ENCODE measurements around the gene GAD1. TPM values are rescaled to one million over a fixed set of nuclear protein-coding genes. Genes with fewer than 3 reads are reported as not detected.

GAD1 gene
- total RNA-seq, 3 donors from 2014 or later = 1.6 to 2.6 (median 2.5) TPM

DNA sequence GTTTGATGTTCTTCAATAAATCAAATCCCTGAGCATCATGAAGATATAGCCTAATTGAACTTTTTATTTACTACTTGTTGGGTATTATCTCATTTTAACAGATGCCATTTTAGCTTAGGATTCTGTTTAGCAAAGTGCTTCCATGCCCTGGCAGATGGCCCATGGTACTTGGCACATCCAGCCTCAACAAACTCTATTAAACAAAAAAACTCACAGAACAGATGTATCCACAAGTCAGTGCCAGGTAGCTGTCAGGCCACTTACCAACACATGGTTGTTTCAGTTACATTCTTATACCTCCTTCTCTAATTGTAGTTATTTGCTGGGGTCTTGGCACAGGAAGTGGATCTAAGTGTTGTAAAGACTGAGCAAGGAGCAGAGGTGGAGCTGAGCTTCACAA, 29.6 kb downstream of the GAD1 start:
- ATAC-seq = no peak
- Mint-ChIP-seq H3K36me3 (ENCODE audit: insufficient read depth) (no peaks in the 10 kb centered on the region), H3K27me3 (ENCODE audit: low read depth) (peaks cover 3% of the 10 kb centered on the region), H3K9me3 (peaks cover 3% of the 10 kb centered on the region), H3K4me1 (ENCODE audit: low read depth) (peaks cover 15% of the 10 kb centered on the region), H3K4me3 (no peak overlapping the region)
- no peak for DNase-seq

DNA sequence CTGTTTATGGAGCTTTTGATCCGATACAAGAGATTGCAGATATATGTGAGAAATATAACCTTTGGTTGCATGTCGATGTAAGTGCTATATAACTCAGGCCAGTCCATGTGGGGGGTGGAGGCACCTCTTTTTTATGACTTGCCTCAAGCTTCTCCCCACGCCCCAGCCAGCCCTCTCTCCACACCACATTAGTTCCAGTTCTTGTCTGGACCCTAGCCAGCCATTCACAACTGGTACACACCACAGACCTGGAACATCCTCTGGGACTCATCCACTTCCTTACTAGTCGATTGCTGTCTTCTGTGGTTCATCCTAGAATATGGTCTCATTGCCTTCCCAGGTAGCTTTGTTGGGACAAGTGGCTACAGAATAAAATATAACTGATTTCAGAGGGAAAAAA, 31.0 kb downstream of the GAD1 start:
- Mint-ChIP-seq H3K36me3 (ENCODE audit: insufficient read depth) (no peaks in the 10 kb centered on the region), H3K4me1 (ENCODE audit: low read depth) (peaks cover 14% of the 10 kb centered on the region), H3K9me3 (peaks cover 3% of the 10 kb centered on the region), H3K4me3 (no peak overlapping the region), H3K27me3 (ENCODE audit: low read depth) (peaks cover 3% of the 10 kb centered on the region)
- ATAC-seq = no peak
- DNase-seq = no peak

- ATAC-seq = no peak
Measured at GRCh38 chr2:170848587-170848986, 31.9 kb downstream of the GAD1 start.

GRCh38 chr2:170850251-170850650, 33.6 kb downstream of the GAD1 start:
- Mint-ChIP-seq H3K36me3 (ENCODE audit: insufficient read depth) (no peaks in the 10 kb centered on the region), H3K9me3 (peaks cover 3% of the 10 kb centered on the region), H3K27me3 (ENCODE audit: low read depth) (peaks cover 3% of the 10 kb centered on the region), H3K4me1 (ENCODE audit: low read depth) (no peaks in the 10 kb centered on the region), H3K4me3 (no peak overlapping the region)
- ATAC-seq (no peak), DNase-seq (no peak)

More at GRCh38 chr2:170848587-170848986, 31.9 kb downstream of the GAD1 start:
- H3K27me3 Mint-ChIP-seq (ENCODE audit: low read depth) = peaks cover 3% of the 10 kb centered on the region
- H3K36me3 Mint-ChIP-seq (ENCODE audit: insufficient read depth) = no peaks in the 10 kb centered on the region
- H3K9me3 Mint-ChIP-seq = peaks cover 3% of the 10 kb centered on the region
- peaks cover 5% of the 10 kb centered on the region for H3K4me1 Mint-ChIP-seq (ENCODE audit: low read depth)
- no peak for DNase-seq
- H3K4me3 Mint-ChIP-seq = no peak overlapping the region

DNA sequence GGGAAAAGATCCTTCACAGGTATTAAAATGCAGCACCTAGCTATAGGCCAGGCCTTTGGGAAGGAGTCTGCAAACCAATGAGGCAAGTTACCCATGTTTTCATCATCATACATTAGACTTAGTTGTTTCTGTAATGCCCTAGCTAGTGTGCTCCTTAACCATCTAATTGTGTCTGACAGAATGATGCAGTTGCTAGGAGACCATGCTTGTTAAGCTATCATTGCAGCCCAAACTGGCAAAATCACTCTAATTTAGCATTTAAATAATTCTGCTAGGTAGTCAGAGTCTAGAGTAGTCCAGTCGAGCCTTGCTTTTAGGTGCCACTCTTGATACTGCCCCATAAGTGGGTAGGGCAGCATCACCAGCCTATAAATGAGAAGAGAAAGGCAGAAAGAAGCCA, 34.9 kb downstream of the GAD1 start:
- ATAC-seq (no peak), DNase-seq (no peak)
- Mint-ChIP-seq H3K4me3 (no peak overlapping the region), H3K27me3 (ENCODE audit: low read depth) (peaks cover 3% of the 10 kb centered on the region), H3K9me3 (peaks cover 3% of the 10 kb centered on the region), H3K4me1 (ENCODE audit: low read depth) (no peaks in the 10 kb centered on the region), H3K36me3 (ENCODE audit: insufficient read depth) (no peaks in the 10 kb centered on the region)

DNA sequence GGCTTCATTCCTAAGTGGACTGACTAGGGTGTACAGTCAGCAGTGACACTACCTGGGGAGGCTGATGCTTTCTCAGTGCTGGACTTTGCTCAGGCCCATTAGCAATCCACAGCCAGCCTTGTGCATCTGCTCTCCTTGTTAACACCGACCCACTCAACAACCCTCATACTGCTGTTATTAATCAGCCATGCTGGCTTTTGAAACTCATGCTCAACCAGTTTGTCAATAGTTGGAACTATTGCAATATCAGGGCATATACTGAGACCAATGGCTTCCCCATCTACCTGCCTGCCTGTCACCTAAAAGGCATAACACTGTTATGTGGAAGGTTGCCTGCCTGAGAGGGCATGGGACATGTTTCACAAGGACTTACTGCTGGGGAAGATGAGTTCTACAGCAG, 39.4 kb downstream of the GAD1 start:
- H3K36me3 Mint-ChIP-seq (ENCODE audit: insufficient read depth) = peaks cover 1% of the 10 kb centered on the region
- H3K4me1 Mint-ChIP-seq (ENCODE audit: low read depth) = no peaks in the 10 kb centered on the region
- H3K4me3 Mint-ChIP-seq = no peak overlapping the region
- ATAC-seq = no peak
- no peaks in the 10 kb centered on the region for H3K9me3 Mint-ChIP-seq
- H3K27me3 Mint-ChIP-seq (ENCODE audit: low read depth) = peaks cover 3% of the 10 kb centered on the region
- DNase-seq = no peak

DNA sequence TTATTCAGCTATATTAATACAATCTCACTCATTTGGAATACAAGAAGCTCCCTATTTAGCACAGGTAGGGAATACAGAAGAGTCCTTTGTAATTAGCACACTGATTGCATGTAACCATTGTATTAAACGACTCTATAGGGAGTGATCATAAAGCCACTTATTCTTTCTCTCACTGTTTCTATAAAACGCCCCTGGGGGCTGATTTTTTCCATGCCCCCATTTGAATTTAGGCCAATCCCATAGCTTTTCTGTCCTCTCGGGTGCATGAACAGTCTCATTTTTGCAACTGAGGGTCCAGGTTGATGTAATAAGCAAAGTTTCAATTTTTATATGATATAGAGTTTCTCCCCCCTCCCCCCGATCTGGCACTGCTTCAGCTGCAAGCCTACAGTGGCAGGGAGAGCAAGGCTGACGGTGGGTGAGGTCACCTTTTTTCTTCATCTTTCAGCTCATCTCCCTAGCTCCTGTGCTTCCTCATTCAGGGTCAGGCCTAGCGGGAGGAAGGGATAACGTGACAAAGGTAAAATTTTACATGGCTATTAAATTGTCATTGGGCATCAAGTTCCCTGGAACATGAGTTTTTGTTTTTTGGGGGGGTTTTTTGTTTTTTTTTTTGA, 45.7 kb downstream of the GAD1 start:
- no peaks in the 10 kb centered on the region for H3K36me3 Mint-ChIP-seq (ENCODE audit: insufficient read depth)
- DNase-seq (no peak), ATAC-seq (no peak)
- no peaks in the 10 kb centered on the region for H3K9me3 Mint-ChIP-seq
- no peaks in the 10 kb centered on the region for H3K4me1 Mint-ChIP-seq (ENCODE audit: low read depth)
- no peaks in the 10 kb centered on the region for H3K27me3 Mint-ChIP-seq (ENCODE audit: low read depth)
- H3K4me3 Mint-ChIP-seq = no peak overlapping the region

GRCh38 chr2:170863087-170863486, 46.4 kb downstream of the GAD1 start:
- H3K4me1 Mint-ChIP-seq (ENCODE audit: low read depth) = no peaks in the 10 kb centered on the region
- no peaks in the 10 kb centered on the region for H3K27me3 Mint-ChIP-seq (ENCODE audit: low read depth)
- H3K4me3 Mint-ChIP-seq = no peak overlapping the region
- no peak for DNase-seq
- H3K36me3 Mint-ChIP-seq (ENCODE audit: insufficient read depth) = no peaks in the 10 kb centered on the region
- H3K9me3 Mint-ChIP-seq = no peaks in the 10 kb centered on the region
- ATAC-seq = no peak

- Mint-ChIP-seq H3K36me3 (ENCODE audit: insufficient read depth) (no peaks in the 10 kb centered on the region), H3K9me3 (no peaks in the 10 kb centered on the region), H3K4me3 (no peak overlapping the region), H3K4me1 (ENCODE audit: low read depth) (peaks cover 9% of the 10 kb centered on the region), H3K27me3 (ENCODE audit: low read depth) (peaks cover 14% of the 10 kb centered on the region)
- DNase-seq = no peak
- ATAC-seq = no peak
Measured at GRCh38 chr2:170869036-170869435, 52.3 kb downstream of the GAD1 start.

- no peaks in the 10 kb centered on the region for H3K9me3 Mint-ChIP-seq
- no peak overlapping the region for H3K4me3 Mint-ChIP-seq
- ATAC-seq = no peak
- DNase-seq = no peak
- H3K36me3 Mint-ChIP-seq (ENCODE audit: insufficient read depth) = no peaks in the 10 kb centered on the region
- H3K4me1 Mint-ChIP-seq (ENCODE audit: low read depth) = peaks cover 9% of the 10 kb centered on the region
- peaks cover 14% of the 10 kb centered on the region for H3K27me3 Mint-ChIP-seq (ENCODE audit: low read depth)
Measured at GRCh38 chr2:170869461-170869860, 52.8 kb downstream of the GAD1 start.

GRCh38 chr2:170873035-170873692, 56.5 kb downstream of the GAD1 start:
- no peaks in the 10 kb centered on the region for H3K9me3 Mint-ChIP-seq
- peak overlapping the region; percentile 70 for H3K4me3 Mint-ChIP-seq
- ATAC-seq = peak; percentile 94
- H3K27me3 Mint-ChIP-seq (ENCODE audit: low read depth) = peaks cover 14% of the 10 kb centered on the region
- H3K4me1 Mint-ChIP-seq (ENCODE audit: low read depth) = peaks cover 13% of the 10 kb centered on the region
- no peaks in the 10 kb centered on the region for H3K36me3 Mint-ChIP-seq (ENCODE audit: insufficient read depth)
- DNase-seq = peak; percentile 69

DNA sequence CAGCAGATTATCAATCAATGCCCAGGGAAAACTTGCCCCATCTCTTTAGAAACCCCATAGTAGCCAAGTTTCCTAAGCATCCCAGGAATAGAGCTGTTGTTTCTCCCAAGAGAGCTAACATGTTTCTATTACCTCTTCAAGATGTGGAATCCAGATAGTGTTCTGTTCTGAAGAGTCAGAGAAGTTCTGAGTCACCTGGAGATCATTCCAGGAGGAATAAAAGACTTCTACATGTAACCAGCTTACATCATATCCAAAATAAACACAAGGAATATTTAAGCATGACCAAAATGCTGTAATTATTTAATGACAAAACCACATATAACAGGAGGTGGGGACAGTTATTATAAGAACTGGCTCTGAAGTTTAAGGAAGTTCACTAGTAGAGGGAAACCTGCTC, 61.4 kb downstream of the GAD1 start:
- Mint-ChIP-seq H3K36me3 (ENCODE audit: insufficient read depth) (no peaks in the 10 kb centered on the region), H3K4me3 (peak overlapping the region; percentile 29), H3K4me1 (ENCODE audit: low read depth) (peaks cover 14% of the 10 kb centered on the region), H3K9me3 (no peaks in the 10 kb centered on the region), H3K27me3 (ENCODE audit: low read depth) (no peaks in the 10 kb centered on the region)
- DNase-seq = no peak
- no peak for ATAC-seq

GRCh38 chr2:170878505-170878904, 61.8 kb downstream of the GAD1 start:
- Mint-ChIP-seq H3K9me3 (no peaks in the 10 kb centered on the region), H3K36me3 (ENCODE audit: insufficient read depth) (no peaks in the 10 kb centered on the region), H3K27me3 (ENCODE audit: low read depth) (peaks cover under 1% of the 10 kb centered on the region), H3K4me3 (peak overlapping the region; percentile 29), H3K4me1 (ENCODE audit: low read depth) (peaks cover 10% of the 10 kb centered on the region)
- DNase-seq = no peak
- ATAC-seq = peak; percentile 60 to 65

DNA sequence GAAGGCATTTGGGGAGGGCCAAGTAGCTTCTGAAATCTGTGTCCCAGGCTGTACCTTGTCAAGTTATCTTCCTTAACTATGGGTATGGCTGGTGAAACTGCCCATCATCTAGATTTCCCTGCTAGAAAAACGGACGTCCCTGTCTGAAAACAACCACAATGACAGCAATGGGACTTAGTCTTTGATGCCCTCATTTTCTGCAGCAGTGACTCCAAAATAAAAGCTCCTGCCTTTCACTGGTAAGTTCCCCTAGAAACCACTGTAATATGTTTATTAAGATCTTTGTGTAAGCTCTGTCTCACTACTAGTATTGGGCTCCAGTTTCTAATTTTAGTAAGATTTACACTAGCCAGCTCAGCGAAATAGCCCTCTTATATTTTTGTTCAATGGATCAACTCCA, 65.2 kb downstream of the GAD1 start:
- H3K9me3 Mint-ChIP-seq = no peaks in the 10 kb centered on the region

DNA sequence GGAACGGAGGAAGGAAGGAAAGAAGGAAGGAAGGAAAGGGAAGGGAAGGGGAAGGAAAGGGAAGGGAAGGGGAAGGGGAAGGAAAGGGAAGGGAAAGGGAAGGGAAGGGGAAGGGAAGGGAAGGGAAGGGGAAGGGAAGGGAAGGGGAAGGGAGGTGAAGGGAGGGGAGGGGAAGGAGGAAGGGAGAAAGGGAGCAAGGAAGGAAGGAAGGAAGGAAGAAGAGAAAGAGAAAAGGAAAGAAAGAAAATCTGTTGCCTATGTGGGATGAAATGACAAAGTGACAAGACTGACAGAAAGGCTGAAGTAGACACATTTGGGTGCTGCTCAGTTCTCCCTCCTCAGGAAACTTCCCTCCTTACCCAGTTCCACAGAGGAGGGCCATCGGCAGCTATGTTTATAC, 66.1 kb downstream of the GAD1 start:
- no peaks in the 10 kb centered on the region for H3K36me3 Mint-ChIP-seq (ENCODE audit: insufficient read depth)
- H3K27me3 Mint-ChIP-seq (ENCODE audit: low read depth) = peaks cover 12% of the 10 kb centered on the region
- H3K4me3 Mint-ChIP-seq = no peak overlapping the region
- H3K9me3 Mint-ChIP-seq = no peaks in the 10 kb centered on the region
- peaks cover 10% of the 10 kb centered on the region for H3K4me1 Mint-ChIP-seq (ENCODE audit: low read depth)
- ATAC-seq = no peak
- DNase-seq = no peak

More for the DNA sequence above, 65.2 kb downstream of the GAD1 start:
- no peaks in the 10 kb centered on the region for H3K36me3 Mint-ChIP-seq (ENCODE audit: insufficient read depth)
- peaks cover 12% of the 10 kb centered on the region for H3K27me3 Mint-ChIP-seq (ENCODE audit: low read depth)
- no peak for DNase-seq
- H3K4me3 Mint-ChIP-seq = no peak overlapping the region
- H3K4me1 Mint-ChIP-seq (ENCODE audit: low read depth) = peaks cover 10% of the 10 kb centered on the region
- no peak for ATAC-seq
